Activated CD4-positive, CD25-positive, alpha-beta regulatory T cell treated with anti-CD3 and anti-CD28 coated beads, Interleukin-2, amount 50 U/mL, for 72 hours (primary cell): ENCODE results near the gene ADCY3.

Experiments used
- DNase-seq: peaks from one replicate; pipeline ENCODE4 v3.0.0; 2021

ADCY3 gene

DNA sequence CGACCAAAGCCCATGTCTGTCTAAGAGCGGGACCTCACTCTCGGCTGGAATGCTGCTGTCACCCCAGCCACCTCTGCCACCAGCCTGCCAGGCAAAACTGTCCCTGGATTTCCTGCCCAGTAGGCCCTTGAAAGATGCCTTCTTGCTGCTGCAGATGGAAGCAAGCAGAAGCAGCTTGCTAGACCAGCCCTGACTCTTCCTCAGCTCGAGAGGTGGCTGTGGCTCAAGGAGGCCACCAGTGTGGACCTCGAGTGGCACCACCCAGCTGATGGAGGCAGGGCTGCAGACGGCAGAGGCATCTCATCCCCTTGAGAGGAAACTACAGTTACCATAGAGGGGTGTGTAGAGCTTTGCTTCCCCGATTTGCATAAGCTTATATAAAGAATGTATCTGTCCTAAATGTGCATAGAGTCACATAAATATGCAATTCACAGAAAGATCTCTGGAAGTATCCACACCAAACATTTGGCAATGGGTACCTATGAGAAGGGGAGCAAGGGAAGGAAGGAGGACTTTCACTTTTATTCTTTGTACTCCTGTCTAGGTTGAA, 20.6 kb downstream of the ADCY3 start:
- no peak for DNase-seq

DNA sequence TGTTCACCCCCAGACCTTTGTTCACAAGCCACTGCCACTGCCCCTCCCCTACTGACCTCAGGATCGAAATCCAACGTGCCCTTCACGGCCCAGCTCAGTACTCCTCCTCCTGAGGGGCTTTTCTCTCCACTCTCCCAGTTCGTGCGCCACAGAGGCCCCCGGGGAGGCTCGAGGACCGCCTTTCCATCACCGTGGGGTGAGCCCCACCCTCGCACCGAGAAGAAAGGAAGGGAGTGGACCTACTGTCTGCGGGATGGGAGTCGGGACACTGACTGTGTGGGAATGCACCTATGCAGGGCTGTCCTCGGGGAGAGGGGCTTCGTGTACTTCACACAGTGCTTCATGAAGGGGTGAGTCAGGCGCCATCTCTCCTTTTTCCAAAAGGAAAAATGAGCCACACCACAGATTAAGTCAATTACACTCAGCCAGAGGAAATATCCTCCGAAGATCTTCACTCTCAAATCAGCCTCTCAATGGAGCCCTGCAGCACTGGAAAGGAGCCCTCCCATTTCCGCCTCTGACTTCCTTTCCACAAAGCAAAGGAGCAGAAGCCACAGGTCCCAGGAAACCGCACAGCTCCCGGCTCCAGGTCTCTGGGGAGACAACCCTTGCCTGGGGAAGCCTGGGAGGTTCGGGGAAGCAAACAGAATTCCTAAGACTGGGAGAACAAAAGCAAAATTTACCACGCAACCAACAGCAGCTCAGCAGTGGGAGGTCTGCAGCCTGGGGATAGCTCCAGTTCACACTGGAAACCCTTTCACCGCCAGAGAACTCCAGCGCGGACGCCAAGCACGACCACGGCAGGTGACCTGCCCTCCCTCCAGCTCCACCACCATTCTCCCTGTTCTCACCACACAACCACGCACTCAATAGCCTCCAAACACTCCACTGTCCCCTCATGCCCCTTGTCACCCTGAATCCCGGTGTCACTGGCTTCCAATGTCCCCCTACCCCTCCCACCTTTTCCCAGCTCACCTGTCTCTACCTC, 21.6 kb downstream of the ADCY3 start:
- no peak for DNase-seq

DNA sequence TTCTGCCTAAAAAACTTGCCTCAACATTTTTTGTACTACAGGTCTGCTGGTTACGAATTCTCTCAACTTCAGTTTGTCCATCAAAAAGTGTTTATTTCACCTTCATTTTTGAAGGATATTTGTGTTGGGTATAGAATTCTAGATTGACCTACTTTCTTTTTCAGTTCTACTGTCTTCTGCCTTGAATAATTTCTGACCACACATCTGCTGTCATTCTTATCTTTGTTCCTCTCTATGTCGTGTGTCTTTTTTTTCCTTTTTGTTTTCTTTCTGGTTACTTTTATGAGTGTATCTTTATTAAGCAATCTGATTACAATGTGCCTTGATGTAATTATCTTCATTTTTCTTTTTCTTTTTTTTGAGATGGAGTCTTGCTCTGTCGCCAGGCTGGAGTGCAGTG, 25.3 kb downstream of the ADCY3 start:
- DNase-seq = no peak

DNA sequence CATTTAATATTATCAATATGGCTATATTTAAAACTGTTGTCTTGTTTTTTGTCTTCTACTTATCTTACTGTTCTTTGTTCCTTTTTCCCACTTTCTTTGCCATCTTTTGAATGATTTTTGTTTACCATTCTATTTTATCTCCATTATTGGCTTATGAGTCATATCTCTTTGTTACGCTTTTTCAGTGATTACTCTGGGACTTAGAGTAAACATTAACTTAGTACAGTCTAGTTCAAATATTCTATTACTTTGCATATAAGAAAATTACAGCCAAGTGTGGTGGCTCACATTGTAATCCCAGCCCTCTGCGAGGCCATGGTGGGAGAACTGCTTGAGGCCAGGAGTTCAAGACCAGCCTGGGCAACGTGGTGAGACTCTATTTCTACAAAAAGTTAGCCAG, 26.1 kb downstream of the ADCY3 start:
- no peak for DNase-seq

DNA sequence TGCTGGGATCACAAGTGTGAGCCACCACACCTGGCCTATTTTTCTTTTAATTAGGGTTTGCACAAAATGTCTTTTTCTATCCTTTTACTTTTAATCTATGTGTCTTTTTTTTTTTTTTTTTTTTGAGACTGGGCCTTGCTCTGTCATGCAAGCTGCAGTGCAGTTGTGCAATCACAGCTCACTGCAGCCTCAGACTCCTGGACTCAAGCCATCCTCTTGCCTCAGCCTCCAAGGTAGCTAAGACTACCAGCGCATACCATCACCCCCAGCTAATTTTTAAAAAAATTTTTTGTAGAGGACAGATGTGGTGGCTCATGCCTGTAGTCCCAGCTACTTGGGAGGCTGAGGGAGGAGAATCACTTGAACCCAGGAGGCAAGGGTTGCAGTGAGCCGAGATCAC, 27.1 kb downstream of the ADCY3 start:
- DNase-seq = no peak

DNA sequence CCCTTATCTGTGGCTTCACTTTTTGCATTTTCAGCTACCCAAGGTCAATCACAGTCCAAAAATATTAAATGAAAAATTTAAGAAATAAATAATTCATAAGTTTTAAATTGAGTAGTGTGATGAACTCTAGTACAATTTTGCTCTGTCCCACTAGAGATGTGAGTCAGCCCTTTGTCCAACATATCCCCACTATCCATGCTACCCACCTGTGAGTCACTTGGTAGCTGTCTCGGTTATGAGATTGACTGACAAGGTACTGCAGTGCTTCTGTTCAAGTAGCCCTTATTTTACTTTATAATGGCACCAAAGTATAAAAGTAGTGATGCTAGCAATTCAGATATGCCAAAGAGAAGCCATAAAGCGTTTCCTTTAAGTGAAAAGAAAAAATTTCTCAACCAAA, 28.8 kb downstream of the ADCY3 start:
- DNase-seq = no peak

DNA sequence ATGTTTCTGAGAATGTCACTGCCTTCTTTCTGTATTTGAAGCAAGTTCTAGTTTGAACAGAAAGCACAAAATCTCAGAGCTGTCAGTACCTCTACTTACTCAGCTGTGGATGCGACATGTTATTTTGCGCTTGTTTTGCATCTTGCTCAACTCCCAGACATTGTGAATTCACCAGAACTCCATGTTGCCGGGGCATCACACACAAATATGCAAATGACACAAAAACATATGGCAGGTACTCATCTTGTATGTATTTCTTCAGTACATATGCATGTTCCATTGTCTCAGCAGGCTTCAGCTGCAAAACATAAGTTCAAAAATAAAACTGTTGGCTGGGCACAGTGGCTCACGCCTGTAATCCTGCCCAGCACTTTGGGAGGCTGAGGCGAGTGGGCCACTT, 30.8 kb downstream of the ADCY3 start:
- DNase-seq = no peak

DNA sequence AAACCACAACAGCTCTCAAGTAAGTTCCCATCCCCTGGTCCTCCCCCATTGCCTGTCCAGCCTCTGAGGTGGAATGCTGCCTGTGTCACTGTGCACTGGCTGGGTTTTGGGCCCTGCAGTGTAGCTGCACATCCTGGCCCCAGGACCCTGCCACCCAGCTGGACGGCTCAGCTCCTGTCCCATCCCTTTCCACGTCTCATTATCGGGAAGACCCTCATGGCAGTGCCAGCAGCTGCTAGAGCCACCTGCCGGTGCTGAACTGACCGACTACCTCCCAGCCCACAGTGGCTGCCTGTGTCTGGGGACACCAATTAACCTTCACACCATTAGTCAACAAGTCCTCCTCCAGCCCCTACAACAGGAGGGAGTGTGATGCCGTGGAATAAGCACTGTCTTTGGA, 31.9 kb downstream of the ADCY3 start:
- no peak for DNase-seq

DNA sequence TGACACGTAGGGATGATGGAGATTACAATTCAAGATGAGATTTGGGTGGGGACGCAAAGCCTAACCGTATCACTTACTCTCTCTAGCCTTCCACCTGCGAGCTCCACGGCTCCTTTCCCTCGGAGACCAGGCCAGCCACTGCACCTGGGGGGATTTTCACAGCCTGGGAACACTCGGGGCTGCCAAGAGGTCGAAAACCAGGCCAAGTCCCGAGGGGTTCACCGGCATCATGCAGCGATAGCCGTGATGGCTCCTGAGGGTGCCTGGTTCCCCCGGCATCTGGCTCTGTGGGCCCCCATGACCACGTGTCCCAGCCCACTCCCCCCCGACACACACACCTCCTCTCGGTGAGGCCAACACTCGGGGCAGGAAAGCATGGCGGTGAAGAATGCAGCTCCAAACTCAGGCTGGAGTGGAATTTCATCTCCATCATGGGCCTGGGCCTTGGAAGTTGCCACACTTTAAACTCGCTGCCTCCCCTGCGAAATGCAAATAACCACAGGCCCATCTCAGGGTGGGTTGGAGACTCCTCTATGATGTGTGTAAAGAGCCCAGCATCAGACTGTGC, 32.6 kb downstream of the ADCY3 start:
- DNase-seq = no peak

DNA sequence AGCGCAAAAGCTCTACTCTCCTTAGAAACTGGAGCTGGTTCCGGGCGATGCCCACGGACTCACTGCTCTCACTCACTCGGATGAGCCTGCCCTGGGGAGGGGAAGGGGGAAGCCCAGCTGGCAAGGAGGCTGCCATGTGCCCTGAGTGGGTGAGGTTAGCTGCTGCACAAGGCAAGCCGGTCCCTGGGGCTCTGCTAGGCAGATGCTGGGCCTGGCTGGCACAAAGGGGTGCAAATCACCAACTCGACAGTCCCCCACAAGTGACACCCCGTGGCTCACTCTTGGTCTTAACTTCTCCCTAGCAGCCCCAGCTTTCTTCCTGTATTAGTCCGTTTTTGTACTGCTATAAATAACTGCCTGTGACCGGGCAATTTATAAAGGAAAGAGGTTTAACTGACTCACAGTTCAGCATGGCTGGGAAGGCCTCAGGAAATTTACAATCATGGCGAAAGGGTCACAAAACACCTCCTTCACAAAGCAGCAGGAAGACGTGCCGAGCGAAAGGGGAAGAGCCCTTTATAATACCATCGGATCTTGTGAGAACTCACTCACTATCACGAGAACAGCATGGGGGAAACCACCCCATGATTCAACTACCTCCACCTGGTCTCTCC, 33.2 kb downstream of the ADCY3 start:
- DNase-seq = no peak

DNA sequence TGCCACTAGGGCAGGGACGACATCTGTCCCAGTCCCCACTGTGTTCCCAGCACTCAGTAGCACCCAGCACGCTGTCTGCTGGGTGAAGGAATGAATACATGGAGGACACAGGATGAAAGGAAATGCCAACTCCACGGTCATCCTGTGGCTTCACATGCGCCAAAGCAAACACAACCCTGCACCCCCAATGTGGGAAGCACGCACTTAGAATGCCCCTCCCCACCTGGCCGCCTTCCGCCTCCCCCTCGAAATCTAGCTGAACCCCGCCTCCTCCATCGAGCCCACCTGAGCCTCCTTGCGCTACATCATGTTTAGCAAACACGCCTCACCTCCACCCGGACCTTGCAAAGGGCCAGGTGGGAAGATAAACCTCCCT, 33.9 kb downstream of the ADCY3 start:
- no peak for DNase-seq

DNA sequence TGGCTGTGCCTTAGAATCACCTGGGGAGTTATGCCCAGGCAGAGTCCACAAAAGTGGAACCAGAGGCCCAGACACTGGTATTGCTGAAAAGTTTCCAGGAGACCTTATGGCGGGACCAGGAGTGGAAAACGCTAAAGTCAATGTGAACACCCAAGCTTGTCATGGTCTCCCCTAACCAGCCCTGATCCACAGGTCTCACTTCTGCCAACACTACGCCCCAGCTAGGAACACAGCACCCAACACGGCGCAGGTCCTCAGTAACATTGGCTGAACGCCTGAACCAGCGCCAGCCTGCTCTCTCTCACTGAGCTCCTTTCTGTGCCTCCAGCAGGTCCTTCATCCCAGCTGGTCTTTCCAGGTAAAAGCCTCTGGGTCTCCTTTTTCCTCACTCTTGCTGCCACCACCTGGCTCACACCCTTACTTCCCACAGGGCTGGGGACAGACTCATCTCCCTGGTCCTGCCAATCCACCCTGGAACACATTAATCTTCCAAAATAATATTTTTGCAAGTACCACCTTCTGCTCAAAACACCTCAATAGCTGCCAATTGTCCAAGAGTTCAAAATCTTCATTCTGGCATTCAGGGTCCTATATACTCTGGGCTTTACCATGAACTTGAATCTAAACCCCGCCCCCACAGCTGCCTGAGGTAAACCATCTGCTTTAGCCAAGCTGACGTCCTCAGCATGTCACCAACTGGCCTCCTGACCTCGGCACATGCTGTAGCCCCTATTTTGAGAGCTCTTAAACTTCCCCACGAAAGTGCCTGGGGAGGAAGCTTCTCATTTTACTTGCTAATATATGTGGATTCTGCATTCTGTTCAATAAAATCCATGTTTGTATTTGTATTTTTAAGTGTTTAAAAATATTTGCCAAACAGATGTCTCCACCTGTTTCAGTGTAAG, 34.6 kb downstream of the ADCY3 start:
- DNase-seq = no peak

DNA sequence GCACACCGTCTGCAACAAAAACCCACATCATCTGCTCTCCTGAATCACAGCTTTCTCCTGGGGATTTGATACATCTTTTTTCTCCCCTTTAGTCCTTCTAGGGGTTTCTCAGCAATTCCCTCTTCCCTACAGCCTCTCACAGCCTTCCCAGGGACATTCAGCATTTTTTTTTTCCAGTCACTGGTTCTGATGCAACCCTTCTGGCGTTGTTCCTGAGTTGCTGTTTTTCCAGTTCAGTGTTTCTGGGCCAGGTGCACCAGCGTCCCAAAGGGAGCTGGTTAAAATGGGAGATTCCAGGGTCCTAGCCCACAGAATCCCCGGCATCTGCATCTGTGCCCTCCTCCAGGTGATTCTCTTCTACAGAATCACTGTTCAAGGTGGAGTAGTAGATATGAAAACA, 36.1 kb downstream of the ADCY3 start:
- no peak for DNase-seq

DNA sequence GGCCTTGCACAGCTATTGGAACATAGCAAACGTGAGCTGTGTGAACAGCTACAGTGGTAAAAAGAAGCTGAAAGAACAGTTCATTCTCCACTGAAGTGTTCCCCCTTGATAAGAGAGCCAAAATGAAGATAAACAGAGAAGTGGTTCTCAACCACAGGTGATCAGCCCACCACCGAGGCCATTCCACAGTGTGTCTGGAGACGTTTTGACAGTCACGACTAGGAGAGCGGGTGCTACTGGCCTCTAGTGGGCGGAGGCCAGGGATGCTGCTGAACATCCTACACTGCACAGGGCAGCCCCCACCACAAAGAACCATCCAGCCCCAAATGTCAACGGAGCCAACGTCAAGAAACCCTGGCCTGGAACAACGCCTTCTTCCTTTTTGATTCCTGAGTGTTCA, 38.4 kb downstream of the ADCY3 start:
- no peak for DNase-seq

DNA sequence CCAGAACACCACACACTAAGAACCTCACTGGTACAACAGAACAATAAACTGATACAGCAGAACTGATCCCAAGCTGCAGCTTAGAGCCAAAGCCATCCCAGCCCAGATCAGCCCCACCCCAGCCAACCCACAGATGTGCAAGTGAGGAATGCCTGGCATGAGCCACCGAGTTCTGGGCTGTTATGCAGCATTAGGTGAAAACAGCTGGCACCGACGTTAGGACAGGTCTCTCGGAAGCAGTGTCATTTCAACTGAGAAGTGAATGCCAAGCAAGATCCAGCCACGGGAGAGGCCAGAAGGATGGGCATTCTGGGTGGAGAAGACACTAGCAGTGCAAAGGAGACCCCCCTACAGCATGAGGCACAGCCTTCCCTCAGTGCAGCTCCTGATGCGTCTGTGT, 38.9 kb downstream of the ADCY3 start:
- no peak for DNase-seq

DNA sequence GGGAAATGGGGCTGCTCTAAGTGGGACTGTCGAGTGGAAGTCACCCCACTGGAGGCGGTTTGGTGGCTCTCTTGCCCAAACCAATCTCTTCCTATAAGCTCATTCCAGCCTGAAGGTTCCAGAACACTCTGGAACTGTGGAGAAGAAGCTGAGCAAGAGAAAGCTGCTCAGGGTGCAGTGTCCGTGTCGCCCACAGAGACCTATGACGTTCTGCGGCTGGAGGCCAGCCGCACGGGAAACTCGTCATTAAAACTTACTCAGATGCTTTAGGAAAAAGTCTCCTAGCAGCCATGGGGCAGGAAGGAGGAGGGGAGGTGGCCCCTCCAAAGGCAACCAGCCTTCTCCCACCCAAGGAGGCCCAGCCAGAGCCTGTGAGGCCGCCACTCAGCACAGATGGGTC, 41.7 kb downstream of the ADCY3 start:
- no peak for DNase-seq

DNA sequence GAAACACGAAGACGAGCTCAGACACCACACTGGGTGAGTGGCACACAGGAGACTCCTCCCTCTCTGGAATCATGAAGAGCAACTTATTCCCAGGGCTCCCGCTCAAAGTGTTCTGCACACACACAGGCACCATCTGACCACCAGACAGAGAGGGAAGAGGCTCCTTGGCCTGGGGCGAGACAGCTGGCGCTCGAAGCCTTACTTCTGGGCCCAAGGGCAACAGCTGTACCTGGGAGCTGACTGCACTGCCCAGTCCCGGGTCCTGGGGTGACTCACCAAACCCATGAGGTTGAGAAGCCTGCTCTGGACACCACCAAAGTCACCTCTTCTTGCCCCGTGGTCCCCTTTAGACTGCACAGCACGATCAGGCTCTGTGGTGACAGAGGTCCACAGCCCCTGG, 42.4 kb downstream of the ADCY3 start:
- DNase-seq = no peak

DNA sequence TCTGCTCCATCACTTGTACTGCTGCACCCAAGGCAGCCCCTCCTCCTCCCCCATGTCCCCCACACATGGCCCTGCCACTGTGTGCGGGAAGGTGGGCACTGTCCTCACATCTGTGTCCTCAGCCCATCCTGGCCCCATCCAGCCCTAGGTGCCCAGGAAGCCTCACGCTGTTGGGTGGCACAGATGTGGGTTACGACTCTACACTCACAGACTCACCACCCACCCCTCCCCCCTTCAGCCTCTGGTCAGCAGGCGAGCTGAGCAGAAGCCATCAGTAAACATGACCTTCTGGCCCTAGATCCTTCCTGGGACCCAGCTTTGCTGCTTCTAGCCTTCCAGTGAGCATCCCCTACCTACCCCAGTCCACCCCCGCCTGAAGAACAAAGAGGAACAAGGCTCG, 43.0 kb downstream of the ADCY3 start:
- DNase-seq = no peak

DNA sequence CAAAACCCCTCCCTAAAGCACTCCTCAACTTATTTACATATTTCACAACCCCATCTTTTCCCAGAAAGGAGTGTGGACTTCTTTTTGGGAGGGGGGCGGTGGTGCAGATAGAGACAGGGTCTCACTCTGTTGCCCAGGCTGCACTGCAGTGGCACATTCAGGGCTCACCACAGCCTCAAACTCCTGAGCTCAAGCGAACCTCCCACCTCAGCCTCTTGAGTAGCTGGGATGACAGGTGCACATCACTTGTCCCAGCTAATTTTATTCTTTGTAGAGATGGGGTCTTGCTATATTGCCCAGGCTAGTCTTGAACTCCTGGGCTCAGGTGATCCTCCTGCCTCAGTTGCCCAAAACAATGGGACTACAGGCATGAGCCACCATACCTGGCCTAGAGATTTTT, 44.1 kb downstream of the ADCY3 start:
- no peak for DNase-seq

DNA sequence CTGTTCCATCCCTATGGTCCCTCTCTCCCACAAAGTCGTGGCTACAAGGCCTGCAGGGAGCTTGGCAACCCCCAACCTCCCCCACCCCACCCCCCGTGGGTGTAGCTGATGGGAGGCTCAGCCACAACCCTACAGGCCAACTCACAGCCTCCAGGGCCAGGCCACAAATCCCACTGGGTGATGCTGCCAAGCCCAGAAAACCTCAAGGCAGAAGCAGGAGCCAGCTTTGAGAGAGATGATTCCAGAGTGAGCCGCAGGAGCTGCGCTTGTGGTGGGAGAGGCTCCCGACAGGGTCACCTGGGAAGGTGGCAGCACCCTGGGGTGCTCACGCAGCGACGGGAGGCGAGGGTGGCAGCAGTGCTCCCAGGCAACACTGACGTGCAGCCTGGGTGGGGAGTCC, 44.8 kb downstream of the ADCY3 start:
- no peak for DNase-seq

DNA sequence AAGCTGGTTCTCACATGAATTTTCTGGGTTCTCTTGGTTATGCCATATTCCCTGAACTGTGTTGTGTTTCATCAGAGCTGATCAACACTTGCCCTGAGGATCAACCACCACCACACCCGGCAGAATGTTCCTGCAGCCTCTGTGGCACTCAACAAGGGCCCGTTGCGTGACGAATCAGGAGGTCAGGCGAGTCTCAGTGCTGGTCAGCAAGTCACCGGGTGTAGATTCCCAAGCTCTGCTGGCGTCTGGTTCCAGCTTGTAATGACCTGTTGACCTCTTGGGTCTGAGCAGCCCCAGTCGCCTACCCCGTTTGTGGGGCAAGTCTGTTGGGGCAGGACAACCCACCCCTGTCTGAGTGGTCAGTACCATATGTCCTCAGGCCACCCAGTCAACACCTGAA, 46.0 kb downstream of the ADCY3 start:
- DNase-seq = no peak

DNA sequence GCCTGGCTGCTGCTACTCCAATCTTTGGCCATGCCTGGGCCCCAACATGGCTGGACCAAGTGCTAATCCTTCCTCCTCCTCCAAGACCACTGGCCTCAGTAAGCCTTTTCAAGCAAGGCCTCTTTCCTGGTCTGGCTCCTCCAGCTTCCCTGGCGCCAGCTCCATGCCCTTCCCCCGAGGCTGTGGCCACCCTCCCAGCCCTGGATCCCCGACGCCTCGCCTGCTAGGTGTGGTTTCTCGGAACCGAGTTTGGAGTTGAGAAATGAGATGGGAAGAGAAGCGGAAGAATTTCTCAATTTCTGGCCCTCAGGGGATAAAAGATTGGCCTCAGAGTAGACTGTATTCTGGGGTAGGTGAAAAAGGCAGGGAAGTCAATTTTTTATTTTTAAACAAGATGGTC, 46.4 kb downstream of the ADCY3 start:
- no peak for DNase-seq
